CD14-positive monocyte (primary cell): ENCODE results near the gene FANCL. TPM values are rescaled to one million over a fixed set of nuclear protein-coding genes. Genes with fewer than 3 reads are reported as not detected.

Source experiments
- DNase-seq, 3 donors: peaks; one replicate each; pipeline ENCODE4 v3.0.0-alpha.2; 2011 to 2022
- H2AFZ ChIP-seq: 2 replicates; pipeline ENCODE4 v1.6.0; 2012; ENCODE audit warnings: mild to moderate bottlenecking, low read depth, low read length, inconsistent platforms; ENCODE audit not compliant: insufficient read depth, poor library complexity, severe bottlenecking
- H3K27ac ChIP-seq, 2 donors: 1 replicate in 1 of 2; 2 replicates in 1 of 2; pipeline ENCODE4 v1.5.1; 2012 to 2013; ENCODE audit warnings: low read length in 2 of 2, control low read depth in 1 of 2, inconsistent platforms in 1 of 2, low read depth in 1 of 2, mild to moderate bottlenecking in 1 of 2
- H3K27me3 ChIP-seq, 2 donors: one replicate each; pipeline versions ENCODE4 v1.6.0 to v1.6.1; 2011 to 2013; ENCODE audit warnings: low read length in 2 of 2; ENCODE audit not compliant: control insufficient read depth in 2 of 2, insufficient read depth in 2 of 2
- H3K36me3 ChIP-seq, 2 donors: replicated peaks in 1 of 2; 1 replicate in 1 of 2; 2 replicates in 1 of 2; pipeline versions ENCODE4 v1.5.1 to v1.6.1; 2012 to 2013; ENCODE audit warnings: low read length in 2 of 2, control low read depth in 1 of 2, inconsistent platforms in 1 of 2, mild to moderate bottlenecking in 1 of 2; ENCODE audit not compliant: insufficient read depth in 2 of 2, control insufficient read depth in 1 of 2
- H3K4me1 ChIP-seq, 2 donors: 1 replicate in 1 of 2; 2 replicates in 1 of 2; pipeline versions ENCODE4 v1.5.1 to v1.6.1; 2012 to 2013; ENCODE audit warnings: low read length in 2 of 2, control low read depth in 1 of 2, inconsistent platforms in 1 of 2, mild to moderate bottlenecking in 1 of 2, moderate library complexity in 1 of 2; ENCODE audit not compliant: insufficient read depth in 2 of 2, control insufficient read depth in 1 of 2
- H3K4me2 ChIP-seq: replicated peaks from 2 replicates; pipeline ENCODE3; 2012; ENCODE audit warnings: low read length, moderate library complexity, mild to moderate bottlenecking; ENCODE audit not compliant: poor library complexity, severe bottlenecking; ENCODE audit errors: extremely low read depth
- H3K4me3 ChIP-seq, 3 experiments: fragments of 200-600 bp in 1 of 3; sonication (generic) in 1 of 3; replicated peaks in 1 of 3; 1 replicate in 2 of 3; 2 replicates in 1 of 3; pipeline ENCODE4 v1.5.1; 2011 to 2013; ENCODE audit warnings: low read length in 3 of 3, mild to moderate bottlenecking in 3 of 3, control low read depth in 2 of 3, low read depth in 2 of 3, inconsistent platforms in 1 of 3, moderate library complexity in 1 of 3
- H3K79me2 ChIP-seq: 2 replicates; pipeline ENCODE4 v1.6.0; 2012; ENCODE audit warnings: mild to moderate bottlenecking, control low read depth, inconsistent platforms, low read length, moderate library complexity; ENCODE audit not compliant: insufficient read depth
- H3K9ac ChIP-seq: 2 replicates; pipeline ENCODE4 v1.6.0; 2017; ENCODE audit warnings: low read length, mild to moderate bottlenecking; ENCODE audit not compliant: insufficient read depth, poor library complexity, severe bottlenecking
- H3K9me3 ChIP-seq, 2 donors: replicated peaks in 1 of 2; 1 replicate in 1 of 2; 2 replicates in 1 of 2; pipeline versions ENCODE4 v1.5.1 to v1.6.1; 2012 to 2013; ENCODE audit warnings: low read length in 2 of 2, control low read depth in 1 of 2; ENCODE audit not compliant: control insufficient read depth in 1 of 2, insufficient read depth in 1 of 2
- H4K20me1 ChIP-seq: 2 replicates; pipeline ENCODE4 v1.6.0; 2012; ENCODE audit warnings: mild to moderate bottlenecking, low read length, control low read depth, moderate library complexity; ENCODE audit not compliant: insufficient read depth
- H3K27ac Mint-ChIP-seq, 7 donors: one replicate each; pipeline ENCODE4 v1.8.0; 2020; ENCODE audit warnings: mild to moderate bottlenecking in 7 of 7, mixed read lengths in 7 of 7, moderate library complexity in 6 of 7, inconsistent platforms in 2 of 7
- H3K27me3 Mint-ChIP-seq, 3 donors: one replicate each; pipeline ENCODE4 v1.8.0; 2021 to 2022; ENCODE audit warnings: low read depth in 3 of 3, mild to moderate bottlenecking in 3 of 3, mixed read lengths in 3 of 3, moderate library complexity in 3 of 3, inconsistent platforms in 1 of 3
- H3K36me3 Mint-ChIP-seq, 2 donors: one replicate each; pipeline ENCODE4 v1.8.0; 2020; ENCODE audit warnings: mixed read lengths in 2 of 2, inconsistent platforms in 1 of 2, mild to moderate bottlenecking in 1 of 2
- H3K4me1 Mint-ChIP-seq: one replicate; pipeline ENCODE4 v1.8.0; 2020; ENCODE audit warnings: mild to moderate bottlenecking, mixed read lengths
- H3K4me3 Mint-ChIP-seq, 2 donors: one replicate each; pipeline ENCODE4 v1.8.0; 2020; ENCODE audit warnings: mild to moderate bottlenecking in 2 of 2, mixed read lengths in 2 of 2, moderate library complexity in 1 of 2
- H3K9me3 Mint-ChIP-seq, 7 donors: one replicate each; pipeline ENCODE4 v1.8.0; 2020 to 2022; ENCODE audit warnings: mixed read lengths in 7 of 7, mild to moderate bottlenecking in 6 of 7, moderate library complexity in 6 of 7, inconsistent platforms in 2 of 7
- WGBS: methylation state at CpG from one replicate; pipeline ENCODE4 v1.1.5; 2013; ENCODE audit warnings: missing lambda C conversion rate; ENCODE audit not compliant: insufficient coverage; 5-methylcytosine and 5-hydroxymethylcytosine counted together
- intact Hi-C, 2 donors: fragments of 100-400 bp; cut with micrococcal nuclease; formaldehyde crosslinking; loops; one replicate each; pipeline versions ENCODE4 v1.15.0 to v1.15.1; 2023
- polyA plus RNA-seq, 3 donors: library from polyadenylated mRNA; depleted of rRNA in 1 of 3; unstranded in 2 of 3; stranded (reverse) in 1 of 3; fragments of 300-500 nt in 2 of 3; fragments of >200 nt in 1 of 3; fragmentation: Illumina TruSeq in 2 of 3; gene quantifications; 1 replicate in 2 of 3; 2 replicates in 1 of 3; pipeline ENCODE4 v1.2.3, GENCODE V29; 2012 to 2021
- TF ChIP-seq, protein P1 (sequence below): fragments of 200-600 bp; IDR thresholded peaks from one replicate; pipeline ENCODE4 v1.8.0; 2022; ENCODE audit warnings: antibody characterized with exemption, mild to moderate bottlenecking

Gene FANCL
- polyA plus RNA-seq, 3 donors, result 2.2 to 2.6 (median 2.5) TPM

DNA sequence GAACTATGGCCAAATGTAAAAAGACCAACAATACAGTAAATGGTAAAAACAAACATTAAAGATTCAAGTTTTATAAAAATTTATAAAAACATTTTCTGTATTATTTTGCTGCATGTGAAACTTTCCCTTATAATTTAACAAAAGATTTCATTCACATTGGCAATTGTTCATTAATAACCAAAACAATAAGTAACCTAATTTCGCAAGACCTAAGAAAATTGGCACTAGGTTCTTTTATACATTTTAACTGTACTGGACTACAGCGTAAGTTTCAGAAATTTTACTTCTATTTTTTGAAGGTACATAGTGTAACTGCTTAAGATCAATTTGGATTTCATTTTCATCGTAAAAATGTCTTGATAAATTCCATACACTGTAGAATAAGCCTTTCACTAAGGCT, 77.2 kb downstream of the FANCL start:
- intact Hi-C loops, result no loop called here
- WGBS, result no CpG with 5 or more reads among the region's 3 CpGs
- peaks cover 0 to 3% (median 0%) of the 10 kb centered on the region in 7 donors for H3K9me3 Mint-ChIP-seq

GRCh38 chr2:58158481-58158880, 82.6 kb downstream of the FANCL start:
- Mint-ChIP-seq H3K4me3 (no peak overlapping the region), H3K9me3 (peaks cover 0 to 2% (median 0%) of the 10 kb centered on the region in 7 donors), H3K27me3 (peaks cover 0 to 1% (median 0%) of the 10 kb centered on the region in 3 donors), H3K4me1 (no peaks in the 10 kb centered on the region), H3K27ac (peak overlapping the region in 1 of 7 donors; percentile 48), H3K36me3 (peaks cover 62 to 67% of the 10 kb centered on the region in 2 donors)
- Histone ChIP-seq H3K27me3 (no peaks in the 10 kb centered on the region), H3K9ac (no peak overlapping the region), H4K20me1 (no peaks in the 10 kb centered on the region), H3K36me3 (peaks cover 28 to 92% of the 10 kb centered on the region in 2 donors), H3K9me3 (no peaks in the 10 kb centered on the region), H2AFZ (no peak overlapping the region), H3K4me1 (no peaks in the 10 kb centered on the region), H3K4me2 (no peak overlapping the region), H3K4me3 (no peak overlapping the region), H3K79me2 (no peaks in the 10 kb centered on the region), H3K27ac (no peak overlapping the region)
- TF ChIP-seq, protein P1, sequence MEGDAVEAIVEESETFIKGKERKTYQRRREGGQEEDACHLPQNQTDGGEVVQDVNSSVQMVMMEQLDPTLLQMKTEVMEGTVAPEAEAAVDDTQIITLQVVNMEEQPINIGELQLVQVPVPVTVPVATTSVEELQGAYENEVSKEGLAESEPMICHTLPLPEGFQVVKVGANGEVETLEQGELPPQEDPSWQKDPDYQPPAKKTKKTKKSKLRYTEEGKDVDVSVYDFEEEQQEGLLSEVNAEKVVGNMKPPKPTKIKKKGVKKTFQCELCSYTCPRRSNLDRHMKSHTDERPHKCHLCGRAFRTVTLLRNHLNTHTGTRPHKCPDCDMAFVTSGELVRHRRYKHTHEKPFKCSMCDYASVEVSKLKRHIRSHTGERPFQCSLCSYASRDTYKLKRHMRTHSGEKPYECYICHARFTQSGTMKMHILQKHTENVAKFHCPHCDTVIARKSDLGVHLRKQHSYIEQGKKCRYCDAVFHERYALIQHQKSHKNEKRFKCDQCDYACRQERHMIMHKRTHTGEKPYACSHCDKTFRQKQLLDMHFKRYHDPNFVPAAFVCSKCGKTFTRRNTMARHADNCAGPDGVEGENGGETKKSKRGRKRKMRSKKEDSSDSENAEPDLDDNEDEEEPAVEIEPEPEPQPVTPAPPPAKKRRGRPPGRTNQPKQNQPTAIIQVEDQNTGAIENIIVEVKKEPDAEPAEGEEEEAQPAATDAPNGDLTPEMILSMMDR, result no peak
- WGBS, result no CpG with 5 or more reads among the region's 4 CpGs
- intact Hi-C loops, result no loop called here
- DNase-seq, result no peak

More for the DNA sequence above, 77.2 kb downstream of the FANCL start:
- Histone ChIP-seq H3K27ac (no peak overlapping the region), H4K20me1 (no peaks in the 10 kb centered on the region), H3K4me3 (no peak overlapping the region), H3K4me2 (no peak overlapping the region), H2AFZ (no peak overlapping the region), H3K4me1 (no peaks in the 10 kb centered on the region), H3K9ac (no peak overlapping the region), H3K36me3 (peaks cover 26 to 43% of the 10 kb centered on the region in 2 donors), H3K79me2 (no peaks in the 10 kb centered on the region), H3K9me3 (no peaks in the 10 kb centered on the region), H3K27me3 (no peaks in the 10 kb centered on the region)
- no peak overlapping the region for H3K4me3 Mint-ChIP-seq
- H3K27ac Mint-ChIP-seq, result no peak overlapping the region
- TF ChIP-seq, protein P1, result no peak
- no peaks in the 10 kb centered on the region for H3K4me1 Mint-ChIP-seq
- no peak for DNase-seq
- no peaks in the 10 kb centered on the region for H3K27me3 Mint-ChIP-seq
- peaks cover 29 to 35% of the 10 kb centered on the region in 2 donors for H3K36me3 Mint-ChIP-seq
